Sigmoid colon (tissue), 7 donors: ENCODE measurements around the gene LLGL1. TPM values are rescaled to one million over a fixed set of nuclear protein-coding genes. Genes with fewer than 3 reads are reported as not detected.
A peak's percentile ranks its signal among the peaks of the same experiment; 100 is the strongest.

Experiments used
- DNase-seq: peaks from one replicate; pipeline ENCODE4 v3.0.0-alpha.2; 2019
- H3K27ac ChIP-seq, 4 donors: fragments of 200-600 bp; sonication (generic); one replicate each; pipeline ENCODE4 v1.5.1; 2016 to 2019; ENCODE audit warnings: mild to moderate bottlenecking in 1 of 4
- H3K27me3 ChIP-seq, 3 donors: fragments of 200-600 bp; sonication (generic); one replicate each; pipeline ENCODE4 v1.5.1; 2019; ENCODE audit warnings: mild to moderate bottlenecking in 1 of 3
- H3K36me3 ChIP-seq, 4 donors: fragments of 200-600 bp; sonication (generic); one replicate each; pipeline ENCODE4 v1.5.1; 2016 to 2019
- H3K4me1 ChIP-seq, 4 donors: fragments of 200-600 bp; sonication (generic); one replicate each; pipeline ENCODE4 v1.5.1; 2017 to 2019
- H3K4me3 ChIP-seq, 4 donors: fragments of 200-600 bp; sonication (generic); one replicate each; pipeline ENCODE4 v1.5.1; 2017 to 2019; ENCODE audit warnings: mild to moderate bottlenecking in 2 of 4, moderate library complexity in 1 of 4
- H3K9me3 ChIP-seq, 4 donors: fragments of 200-600 bp in 3 of 4; sonication (generic) in 3 of 4; one replicate each; pipeline versions ENCODE4 v1.5.1 to v1.6.1; 2013 to 2019
- EP300 ChIP-seq, 4 donors: sonication (generic); formaldehyde crosslinking; IDR thresholded peaks; one replicate each; pipeline ENCODE4 v1.6.1; 2017; ENCODE audit warnings: antibody characterized with exemption in 4 of 4
- POLR2A ChIP-seq, 2 donors: fragments of 450-650 bp; IDR thresholded peaks; one replicate each; pipeline ENCODE4 v1.6.1; 2016; ENCODE audit warnings: antibody characterized with exemption in 2 of 2, mild to moderate bottlenecking in 2 of 2, moderate library complexity in 2 of 2
- POLR2AphosphoS5 ChIP-seq, 4 donors: sonication (generic); formaldehyde crosslinking; IDR thresholded peaks; one replicate each; pipeline ENCODE4 v1.6.1; 2017; ENCODE audit warnings: antibody characterized with exemption in 4 of 4
- WGBS, 2 donors: extraction: QIAGEN DNeasy Blood & Tissue Kit; methylation state at CpG; one replicate each; pipeline ENCODE4 v1.1.7; 2013; 5-methylcytosine and 5-hydroxymethylcytosine counted together
- intact Hi-C: fragments of 100-400 bp; cut with DNase I; formaldehyde crosslinking; loops from one replicate; pipeline ENCODE4 v1.15.1; 2023
- polyA plus RNA-seq, 3 donors: library from polyadenylated mRNA; stranded (reverse); fragments of 200-250 nt; gene quantifications; one replicate each; pipeline ENCODE4 v1.2.3, GENCODE V29; 2013
- total RNA-seq, 4 donors: library from RNA; depleted of rRNA; stranded (reverse); fragments of >200 nt; gene quantifications; one replicate each; pipeline ENCODE4 v1.1.0, GENCODE V29; 2016
- TF ChIP-seq, protein P1 (sequence below), 4 experiments: fragments of 450-650 bp in 3 of 4; fragments of 200-600 bp in 1 of 4; IDR thresholded peaks; one replicate each; pipeline ENCODE4 v1.5.1; 2016 to 2019; ENCODE audit warnings: antibody characterized with exemption in 4 of 4, mild to moderate bottlenecking in 3 of 4, moderate library complexity in 2 of 4
- donor health status: healthy with polysubstance abuse.
- donor health status: Bipolar disorder and iron deficiency.
- donor health status: healthy.

Gene LLGL1
- total and polyA plus RNA-seq, 7 donors: 2.8 to 25.2 (median 16.8) TPM

DNA sequence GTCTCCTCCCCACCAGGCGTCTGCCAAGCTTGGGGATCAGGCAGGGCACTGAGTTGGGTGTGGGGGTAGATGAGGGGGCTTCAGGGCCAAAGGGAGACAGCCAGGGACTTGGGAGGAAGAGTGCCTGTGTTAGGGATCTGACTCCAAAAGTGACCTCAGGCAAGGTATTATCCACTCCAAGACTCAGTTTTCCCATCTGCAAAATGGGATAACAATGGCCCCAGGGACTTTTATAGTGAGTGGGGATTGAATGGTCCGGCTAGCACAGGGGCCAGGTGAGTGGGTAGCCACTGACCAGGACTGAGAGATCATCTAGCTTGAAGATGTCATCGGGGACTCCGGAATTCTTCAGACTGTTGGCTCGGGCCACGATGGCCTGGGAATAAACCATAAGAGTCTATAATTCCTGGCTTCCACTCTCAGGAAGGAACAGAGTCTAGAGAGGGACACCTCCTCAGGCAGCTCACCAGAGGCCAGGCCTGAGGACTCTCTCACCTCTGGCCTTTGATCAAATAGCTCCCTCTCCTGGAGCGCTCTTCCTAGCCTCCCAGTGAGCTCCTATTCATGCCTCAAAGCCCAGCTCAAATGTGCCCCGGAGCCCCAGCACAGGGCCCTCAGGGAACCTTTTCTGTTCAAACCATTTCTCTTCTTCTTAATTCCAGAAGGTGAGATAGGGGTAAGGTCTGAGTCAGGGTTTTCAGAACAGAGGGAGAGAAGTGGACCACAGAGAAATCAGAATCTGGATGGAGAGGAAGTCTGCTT lies 29.6 kb downstream of the LLGL1 start:
- Histone ChIP-seq H3K4me1 (peaks cover 0 to 30% (median 21%) of the 10 kb centered on the region in 4 donors), H3K9me3 (no peaks in the 10 kb centered on the region), H3K27me3 (no peaks in the 10 kb centered on the region), H3K4me3 (no peak overlapping the region), H3K27ac (no peak overlapping the region), H3K36me3 (peaks cover 25 to 67% (median 62%) of the 10 kb centered on the region in 4 donors)
- intact Hi-C loops: loop anchor here (5.0 kb wide), 1 partner anchor 73 kb away; the partner anchor contains the start of gene ALKBH5
- no peak for DNase-seq
- WGBS, 2 donors: 95 to 98% methylated on average over 8 of the region's 8 CpGs
- TF ChIP-seq, protein P1, sequence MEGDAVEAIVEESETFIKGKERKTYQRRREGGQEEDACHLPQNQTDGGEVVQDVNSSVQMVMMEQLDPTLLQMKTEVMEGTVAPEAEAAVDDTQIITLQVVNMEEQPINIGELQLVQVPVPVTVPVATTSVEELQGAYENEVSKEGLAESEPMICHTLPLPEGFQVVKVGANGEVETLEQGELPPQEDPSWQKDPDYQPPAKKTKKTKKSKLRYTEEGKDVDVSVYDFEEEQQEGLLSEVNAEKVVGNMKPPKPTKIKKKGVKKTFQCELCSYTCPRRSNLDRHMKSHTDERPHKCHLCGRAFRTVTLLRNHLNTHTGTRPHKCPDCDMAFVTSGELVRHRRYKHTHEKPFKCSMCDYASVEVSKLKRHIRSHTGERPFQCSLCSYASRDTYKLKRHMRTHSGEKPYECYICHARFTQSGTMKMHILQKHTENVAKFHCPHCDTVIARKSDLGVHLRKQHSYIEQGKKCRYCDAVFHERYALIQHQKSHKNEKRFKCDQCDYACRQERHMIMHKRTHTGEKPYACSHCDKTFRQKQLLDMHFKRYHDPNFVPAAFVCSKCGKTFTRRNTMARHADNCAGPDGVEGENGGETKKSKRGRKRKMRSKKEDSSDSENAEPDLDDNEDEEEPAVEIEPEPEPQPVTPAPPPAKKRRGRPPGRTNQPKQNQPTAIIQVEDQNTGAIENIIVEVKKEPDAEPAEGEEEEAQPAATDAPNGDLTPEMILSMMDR (IDR thresholded peaks at IDR 0.05): no peak
- TF ChIP-seq POLR2A (IDR thresholded peaks at IDR 0.05): no peak
- no peak for TF ChIP-seq EP300 (IDR thresholded peaks at IDR 0.05)
- TF ChIP-seq POLR2AphosphoS5 (IDR thresholded peaks at IDR 0.05): no peak

DNA sequence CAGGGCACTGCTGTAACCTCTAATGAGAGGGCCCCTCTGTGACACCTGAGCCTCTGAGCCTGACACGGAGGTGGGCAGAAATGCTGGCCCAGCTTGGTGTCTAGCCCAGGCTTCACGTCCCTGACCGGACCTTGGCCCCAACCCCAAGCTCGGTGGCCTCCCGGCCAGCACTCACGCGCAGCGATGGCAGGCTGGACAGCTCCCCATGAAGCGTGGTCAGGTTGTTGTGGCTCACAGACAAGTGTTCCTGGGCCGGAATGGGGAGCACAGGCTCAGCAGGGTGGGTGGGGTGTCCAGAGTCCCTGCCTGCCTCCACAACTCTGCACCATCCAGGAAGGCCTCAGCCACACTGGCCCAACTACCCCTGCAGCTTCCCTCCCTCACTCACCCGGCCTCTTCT lies 30.9 kb downstream of the LLGL1 start:
- Histone ChIP-seq H3K9me3 (no peaks in the 10 kb centered on the region), H3K27ac (peak overlapping the region in 1 of 4 donors; percentile 97), H3K4me1 (peaks cover 0 to 36% (median 27%) of the 10 kb centered on the region in 4 donors), H3K4me3 (no peak overlapping the region), H3K27me3 (no peaks in the 10 kb centered on the region), H3K36me3 (peaks cover 20 to 54% (median 50%) of the 10 kb centered on the region in 4 donors)
- TF ChIP-seq POLR2A (IDR thresholded peaks at IDR 0.05) (no peak), EP300 (IDR thresholded peaks at IDR 0.05) (no peak), POLR2AphosphoS5 (IDR thresholded peaks at IDR 0.05) (no peak)
- TF ChIP-seq, protein P1 (IDR thresholded peaks at IDR 0.05): no peak
- 92 to 94% methylated on average over 11 of the region's 11 CpGs for WGBS, 2 donors
- DNase-seq: no peak
- intact Hi-C loops: loop anchor here (5.0 kb wide), 1 partner anchor 74 kb away; the partner anchor contains the start of gene ALKBH5

DNA sequence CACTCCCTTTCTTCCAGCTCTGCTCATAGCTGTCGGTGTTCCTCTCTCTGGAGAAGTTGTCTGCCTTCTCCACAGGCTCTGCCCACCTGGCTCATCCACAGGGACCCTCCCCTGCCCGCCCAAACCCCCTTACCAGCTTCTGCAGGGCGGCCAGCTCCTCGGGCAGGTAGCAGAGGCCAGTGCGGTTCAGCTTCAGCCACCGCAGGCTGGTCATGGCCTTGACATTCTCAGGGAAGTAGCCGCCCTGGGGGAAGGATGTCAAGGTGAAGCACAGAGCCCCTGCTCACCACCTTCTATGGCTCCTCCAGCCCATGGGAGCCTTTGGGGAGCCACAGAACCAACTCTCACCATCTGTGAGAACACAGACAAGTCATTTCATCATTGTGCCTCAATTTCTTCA lies 31.3 kb downstream of the LLGL1 start:
- peaks cover 16 to 50% (median 46%) of the 10 kb centered on the region in 4 donors for H3K36me3 ChIP-seq
- H3K27ac ChIP-seq: peak overlapping the region in 2 of 4 donors; percentile 96 to 97
- intact Hi-C loops: loop anchor here (5.0 kb wide), 1 partner anchor 74 kb away; the partner anchor contains the start of gene ALKBH5
- H3K27me3 ChIP-seq: no peaks in the 10 kb centered on the region
- no peaks in the 10 kb centered on the region for H3K9me3 ChIP-seq
- peaks cover 0 to 41% (median 31%) of the 10 kb centered on the region in 4 donors for H3K4me1 ChIP-seq
- peak overlapping the region in 1 of 4 donors; percentile 94 for H3K4me3 ChIP-seq
- WGBS, 2 donors: 88 to 91% methylated on average over 7 of the region's 7 CpGs
- DNase-seq: no peak
- TF ChIP-seq, protein P1 (IDR thresholded peaks at IDR 0.05): no peak
- no peak for TF ChIP-seq POLR2AphosphoS5 (IDR thresholded peaks at IDR 0.05)
- no peak for TF ChIP-seq POLR2A (IDR thresholded peaks at IDR 0.05)
- TF ChIP-seq EP300 (IDR thresholded peaks at IDR 0.05): no peak

- H3K27ac ChIP-seq: peak overlapping the region; percentile 93 to 98 (median 96)
- no peak for TF ChIP-seq POLR2AphosphoS5 (IDR thresholded peaks at IDR 0.05)
- no peak for TF ChIP-seq POLR2A (IDR thresholded peaks at IDR 0.05)
- TF ChIP-seq, protein P1 (IDR thresholded peaks at IDR 0.05): no peak
- no peak for TF ChIP-seq EP300 (IDR thresholded peaks at IDR 0.05)
- H3K9me3 ChIP-seq: no peaks in the 10 kb centered on the region
- H3K4me1 ChIP-seq: peaks cover 0 to 47% (median 38%) of the 10 kb centered on the region in 4 donors
- H3K27me3 ChIP-seq: no peaks in the 10 kb centered on the region
- H3K4me3 ChIP-seq: peak overlapping the region; percentile 92 to 100 (median 94)
- 9 to 25% methylated on average over 18 of the region's 18 CpGs for WGBS, 2 donors
- intact Hi-C loops: loop anchor here (5.0 kb wide), 1 partner anchor 75 kb away; the partner anchor contains the start of gene ALKBH5
- DNase-seq: no peak
- H3K36me3 ChIP-seq: peaks cover 10 to 43% (median 39%) of the 10 kb centered on the region in 4 donors
Measured at GRCh38 chr17:18257268-18257981, 32.0 kb downstream of the LLGL1 start.
